OCI-LY3 (cell line): ENCODE data around the gene GOLGA8K.
"Not testable (repeated sequence)": the region's sequence is repeated elsewhere in the genome, so short reads cannot be mapped to it uniquely, and the experiment has no call there.

ENCODE experiments used
- EZH2phosphoT487 ChIP-seq: fragments of 200-600 bp; shearing (Covaris generic); IDR thresholded peaks from 2 replicates; pipeline ENCODE4 v1.6.1; 2018; ENCODE audit warnings: antibody characterized with exemption, mixed run types, low read depth
- TF ChIP-seq, protein P1 (sequence below): fragments of 200-600, 300-600 bp; sonication (generic); IDR thresholded peaks from 2 replicates; pipeline ENCODE4 v1.5.1; 2014; ENCODE audit warnings: antibody characterized with exemption, low read length, low read depth

DNA sequence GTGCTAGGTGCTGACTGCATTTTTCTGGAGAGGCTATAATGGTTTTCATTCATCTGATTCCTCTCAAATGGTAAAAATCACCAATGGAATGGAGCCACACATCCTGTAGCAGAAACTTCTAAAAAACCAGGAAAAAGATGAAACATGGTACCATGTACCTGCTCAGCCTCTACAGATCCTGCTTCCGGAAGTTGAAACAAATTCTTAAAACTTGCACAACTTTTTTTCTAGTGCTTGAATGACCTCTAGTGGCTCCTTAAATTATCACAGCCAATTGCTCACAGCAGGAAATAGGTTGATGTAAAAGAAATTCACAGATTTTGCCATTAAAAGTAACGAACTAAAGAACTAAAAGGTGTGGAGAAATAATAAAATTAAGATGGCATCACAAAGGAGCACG lies 4.8 kb upstream of the GOLGA8K start:
- TF ChIP-seq, protein P1, sequence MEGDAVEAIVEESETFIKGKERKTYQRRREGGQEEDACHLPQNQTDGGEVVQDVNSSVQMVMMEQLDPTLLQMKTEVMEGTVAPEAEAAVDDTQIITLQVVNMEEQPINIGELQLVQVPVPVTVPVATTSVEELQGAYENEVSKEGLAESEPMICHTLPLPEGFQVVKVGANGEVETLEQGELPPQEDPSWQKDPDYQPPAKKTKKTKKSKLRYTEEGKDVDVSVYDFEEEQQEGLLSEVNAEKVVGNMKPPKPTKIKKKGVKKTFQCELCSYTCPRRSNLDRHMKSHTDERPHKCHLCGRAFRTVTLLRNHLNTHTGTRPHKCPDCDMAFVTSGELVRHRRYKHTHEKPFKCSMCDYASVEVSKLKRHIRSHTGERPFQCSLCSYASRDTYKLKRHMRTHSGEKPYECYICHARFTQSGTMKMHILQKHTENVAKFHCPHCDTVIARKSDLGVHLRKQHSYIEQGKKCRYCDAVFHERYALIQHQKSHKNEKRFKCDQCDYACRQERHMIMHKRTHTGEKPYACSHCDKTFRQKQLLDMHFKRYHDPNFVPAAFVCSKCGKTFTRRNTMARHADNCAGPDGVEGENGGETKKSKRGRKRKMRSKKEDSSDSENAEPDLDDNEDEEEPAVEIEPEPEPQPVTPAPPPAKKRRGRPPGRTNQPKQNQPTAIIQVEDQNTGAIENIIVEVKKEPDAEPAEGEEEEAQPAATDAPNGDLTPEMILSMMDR = not testable (repeated sequence)
- not testable (repeated sequence) for TF ChIP-seq EZH2phosphoT487
